ENCODE results near the gene MANF.

- TF ChIP-seq CTCF (IDR thresholded peaks at IDR 0.05; ENCODE audit: low read depth, low read length, poor library complexity, severe bottlenecking) = no peak
- TF ChIP-seq EZH2phosphoT487 (IDR thresholded peaks at IDR 0.05; ENCODE audit: borderline replicate concordance, low read length) = no peak
Observed at GRCh38 chr3:51379746-51380455, 5.2 kb upstream of the MANF start.

All from DOHH2 (cell line).